Lower lobe of right lung (tissue), 2 donors: Measurements from ENCODE around the gene NDUFAF3. TPM values are rescaled to one million over a fixed set of nuclear protein-coding genes. Genes with fewer than 3 reads are reported as not detected.
A peak's percentile ranks its signal among the peaks of the same experiment; 100 is the strongest.

Experiments used
- ATAC-seq, 2 donors: fragments of 200-7000 bp; cut with Tn5 transposase; one replicate each; pipeline ENCODE4 v1.9.1; 2020 to 2022; ENCODE audit warnings: mild to moderate bottlenecking in 2 of 2, moderate library complexity in 2 of 2
- DNase-seq: peaks from one replicate; pipeline ENCODE4 v3.0.0-alpha.2; 2020
- H3K27ac ChIP-seq: fragments of 200-600 bp; one replicate; pipeline ENCODE4 v1.8.0; 2022
- H3K27me3 ChIP-seq: fragments of 200-600 bp; one replicate; pipeline ENCODE4 v1.8.0; 2022; ENCODE audit warnings: low read depth
- H3K36me3 ChIP-seq: fragments of 200-600 bp; one replicate; pipeline ENCODE4 v1.8.0; 2022; ENCODE audit warnings: mild to moderate bottlenecking
- H3K4me1 ChIP-seq: fragments of 200-600 bp; one replicate; pipeline ENCODE4 v1.8.0; 2022
- H3K4me3 ChIP-seq: fragments of 200-600 bp; one replicate; pipeline ENCODE4 v1.8.0; 2022; ENCODE audit warnings: mild to moderate bottlenecking
- H3K9me3 ChIP-seq: fragments of 200-600 bp; one replicate; pipeline ENCODE4 v1.8.0; 2022
- intact Hi-C: fragments of 100-400 bp; cut with DNase I; formaldehyde crosslinking; loops from one replicate; pipeline ENCODE4 v1.11.0; 2022
- total RNA-seq: library from RNA; stranded (reverse); fragmentation: NEBNext Ultra II Directional; extraction: Animal tissue kit (Norgen Biotek cat#: 25700); gene quantifications from one replicate; pipeline ENCODE4 v1.2.1, GENCODE V29; 2021
- TF ChIP-seq, protein P1 (sequence below): fragments of 200-600 bp; IDR thresholded peaks from one replicate; pipeline ENCODE4 v1.8.0; 2022; ENCODE audit warnings: antibody characterized with exemption, mild to moderate bottlenecking
- donor health status: DM: no; HTN: yes; CAD: no; lungs with severe emphysema.

NDUFAF3 gene
- total RNA-seq, 1 donor from 2014 or later = 85.6 TPM

GRCh38 chr3:49019941-49020329, 2.0 kb upstream of the NDUFAF3 start:
- intact Hi-C loops = no loop called here
- Histone ChIP-seq H3K36me3 (peaks cover 41% of the 10 kb centered on the region), H3K9me3 (no peaks in the 10 kb centered on the region), H3K27ac (peak overlapping the region; percentile 100), H3K27me3 (no peaks in the 10 kb centered on the region), H3K4me1 (peaks cover 50% of the 10 kb centered on the region), H3K4me3 (peak overlapping the region; percentile 93)
- DNase-seq (peak; percentile 31), ATAC-seq (no peak)
- TF ChIP-seq, protein P1, sequence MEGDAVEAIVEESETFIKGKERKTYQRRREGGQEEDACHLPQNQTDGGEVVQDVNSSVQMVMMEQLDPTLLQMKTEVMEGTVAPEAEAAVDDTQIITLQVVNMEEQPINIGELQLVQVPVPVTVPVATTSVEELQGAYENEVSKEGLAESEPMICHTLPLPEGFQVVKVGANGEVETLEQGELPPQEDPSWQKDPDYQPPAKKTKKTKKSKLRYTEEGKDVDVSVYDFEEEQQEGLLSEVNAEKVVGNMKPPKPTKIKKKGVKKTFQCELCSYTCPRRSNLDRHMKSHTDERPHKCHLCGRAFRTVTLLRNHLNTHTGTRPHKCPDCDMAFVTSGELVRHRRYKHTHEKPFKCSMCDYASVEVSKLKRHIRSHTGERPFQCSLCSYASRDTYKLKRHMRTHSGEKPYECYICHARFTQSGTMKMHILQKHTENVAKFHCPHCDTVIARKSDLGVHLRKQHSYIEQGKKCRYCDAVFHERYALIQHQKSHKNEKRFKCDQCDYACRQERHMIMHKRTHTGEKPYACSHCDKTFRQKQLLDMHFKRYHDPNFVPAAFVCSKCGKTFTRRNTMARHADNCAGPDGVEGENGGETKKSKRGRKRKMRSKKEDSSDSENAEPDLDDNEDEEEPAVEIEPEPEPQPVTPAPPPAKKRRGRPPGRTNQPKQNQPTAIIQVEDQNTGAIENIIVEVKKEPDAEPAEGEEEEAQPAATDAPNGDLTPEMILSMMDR = no peak

DNA sequence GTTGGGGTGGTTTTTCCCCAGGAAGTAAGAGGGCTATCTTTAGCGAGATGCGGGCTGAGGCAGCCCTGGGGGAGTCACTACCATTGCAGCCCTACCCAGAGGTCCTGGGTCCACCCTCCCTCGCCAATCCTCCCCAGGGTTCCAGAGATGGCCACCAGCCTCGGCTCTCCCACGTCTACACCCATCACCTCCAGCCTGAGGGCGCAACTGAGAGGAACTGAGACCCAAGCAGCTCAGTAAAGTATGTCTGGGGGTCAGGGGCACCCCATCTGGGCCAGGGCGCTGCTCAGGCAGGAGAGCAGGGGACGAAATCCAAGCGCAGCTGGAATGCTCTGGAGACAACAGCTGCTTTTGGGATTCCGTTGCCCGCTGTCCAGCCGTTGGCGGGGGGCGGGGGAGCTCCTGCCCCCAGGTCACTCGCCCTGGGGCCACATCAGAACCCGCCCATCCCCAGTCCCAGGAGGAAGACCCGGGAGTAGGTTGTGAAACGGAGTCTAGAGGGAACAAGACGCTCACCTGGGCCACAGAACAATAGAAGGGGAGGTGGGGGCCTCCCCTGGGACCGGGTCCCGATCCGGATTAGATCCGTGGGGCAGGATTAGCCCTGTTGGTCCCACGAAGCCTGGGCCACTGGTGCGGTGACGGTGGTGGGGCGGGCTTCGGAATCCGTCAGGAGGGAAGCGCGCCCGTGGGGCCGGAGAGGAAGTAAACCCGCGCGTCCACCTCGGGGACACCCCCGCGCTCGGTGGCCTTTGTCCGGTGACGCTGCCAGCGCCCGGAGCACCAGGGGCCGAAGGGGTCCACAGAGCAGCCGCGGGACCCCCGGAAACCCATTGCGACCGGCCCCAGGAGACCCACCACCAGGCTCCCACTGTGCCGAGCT, 1.4 kb upstream of the NDUFAF3 start:
- Histone ChIP-seq H3K36me3 (peaks cover 41% of the 10 kb centered on the region), H3K4me1 (peaks cover 54% of the 10 kb centered on the region), H3K27ac (peak overlapping the region; percentile 100), H3K4me3 (peak overlapping the region; percentile 93), H3K9me3 (no peaks in the 10 kb centered on the region), H3K27me3 (no peaks in the 10 kb centered on the region)
- DNase-seq (peak; percentile 87), ATAC-seq (peak; percentile 26 to 29)
- intact Hi-C loops = no loop called here
- TF ChIP-seq, protein P1 = no peak

GRCh38 chr3:49021213-49021812, 608 bp upstream of the NDUFAF3 start:
- ATAC-seq (peak; percentile 93 to 95), DNase-seq (peak; percentile 100)
- Histone ChIP-seq H3K36me3 (peaks cover 41% of the 10 kb centered on the region), H3K27ac (peak overlapping the region; percentile 100), H3K27me3 (no peaks in the 10 kb centered on the region), H3K4me3 (peak overlapping the region; percentile 93), H3K4me1 (peaks cover 54% of the 10 kb centered on the region), H3K9me3 (no peaks in the 10 kb centered on the region)
- TF ChIP-seq, protein P1 = no peak
- intact Hi-C loops = no loop called here

DNA sequence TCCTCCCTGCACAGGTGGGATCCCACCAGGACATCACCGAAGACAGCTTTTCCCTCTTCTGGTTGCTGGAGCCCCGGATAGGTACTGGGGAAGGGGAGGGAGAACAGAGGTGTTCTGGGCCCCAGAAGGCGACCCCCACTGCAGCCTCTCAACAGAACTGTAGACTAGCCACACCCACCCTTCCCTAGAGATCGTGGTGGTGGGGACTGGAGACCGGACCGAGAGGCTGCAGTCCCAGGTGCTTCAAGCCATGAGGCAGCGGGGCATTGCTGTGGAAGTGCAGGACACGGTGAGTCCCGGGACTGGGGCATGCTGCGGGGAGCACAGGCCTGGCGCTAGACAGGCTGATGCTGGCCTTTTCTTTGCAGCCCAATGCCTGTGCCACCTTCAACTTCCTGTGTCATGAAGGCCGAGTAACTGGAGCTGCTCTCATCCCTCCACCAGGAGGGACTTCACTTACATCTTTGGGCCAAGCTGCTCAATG, 809 bp downstream of the NDUFAF3 start:
- ATAC-seq = no peak
- intact Hi-C loops = no loop called here
- peak; percentile 51 for DNase-seq
- TF ChIP-seq, protein P1 = no peak
- H3K36me3 ChIP-seq = peaks cover 42% of the 10 kb centered on the region
- peak overlapping the region; percentile 100 for H3K27ac ChIP-seq
- H3K4me3 ChIP-seq = peak overlapping the region; percentile 93
- H3K4me1 ChIP-seq = peaks cover 43% of the 10 kb centered on the region
- no peaks in the 10 kb centered on the region for H3K27me3 ChIP-seq
- no peaks in the 10 kb centered on the region for H3K9me3 ChIP-seq

GRCh38 chr3:49023775-49024174, 1.9 kb downstream of the NDUFAF3 start:
- H3K4me1 ChIP-seq = peaks cover 45% of the 10 kb centered on the region

More at GRCh38 chr3:49023775-49024174, 1.9 kb downstream of the NDUFAF3 start:
- Histone ChIP-seq H3K27me3 (no peaks in the 10 kb centered on the region), H3K9me3 (no peaks in the 10 kb centered on the region), H3K36me3 (peaks cover 42% of the 10 kb centered on the region), H3K27ac (no peak overlapping the region), H3K4me3 (no peak overlapping the region)
- TF ChIP-seq, protein P1 = no peak
- intact Hi-C loops = no loop called here
- DNase-seq (no peak), ATAC-seq (no peak)
